Common myeloid progenitor, CD34-positive (primary cell): Measurements from ENCODE around the gene ZNRF4. TPM values are rescaled to one million over a fixed set of nuclear protein-coding genes. Genes with fewer than 3 reads are reported as not detected.
"Not testable (repeated sequence)": the region's sequence is repeated elsewhere in the genome, so short reads cannot be mapped to it uniquely, and the experiment has no call there.

Source experiments
- CTCF ChIA-PET: fragments of 350-600 bp; sonication (Branson Sonifier 250); formaldehyde crosslinking; loops from one replicate; lab custom pipeline; 2021; ENCODE audit warnings: antibody characterized with exemption; lab: Charles Lee
- POLR2A ChIA-PET: fragments of 350-600 bp; sonication (Branson Sonifier 250); formaldehyde crosslinking; loops from one replicate; lab custom pipeline; 2021; ENCODE audit warnings: antibody characterized with exemption; lab: Charles Lee
- DNase-seq, 3 donors: peaks; one replicate each; pipeline versions ENCODE4 v3.0.0 to v3.0.0-alpha.2; 2013
- H3K27ac ChIP-seq, 2 experiments: 1 replicate in 1 of 2; 2 replicates in 1 of 2; pipeline ENCODE4 v1.7.0; 2013; ENCODE audit warnings: inconsistent platforms in 2 of 2, low read length in 2 of 2, mild to moderate bottlenecking in 2 of 2, low read depth in 1 of 2, moderate library complexity in 1 of 2; ENCODE audit not compliant: severe bottlenecking in 2 of 2, insufficient read depth in 1 of 2, poor library complexity in 1 of 2
- H3K27me3 ChIP-seq, 5 experiments: replicated peaks in 2 of 5; 1 replicate in 3 of 5; 2 replicates in 2 of 5; pipeline versions ENCODE4 v1.6.1 to v1.7.0; 2013; ENCODE audit warnings: low read length in 4 of 5, mild to moderate bottlenecking in 2 of 5, moderate library complexity in 2 of 5, inconsistent platforms in 1 of 5; ENCODE audit not compliant: insufficient read depth in 5 of 5, control insufficient read depth in 4 of 5
- H3K36me3 ChIP-seq, 4 experiments: 1 replicate in 2 of 4; 2 replicates in 2 of 4; pipeline versions ENCODE4 v1.6.1 to v1.7.0; 2013; ENCODE audit warnings: low read length in 3 of 4, control low read depth in 1 of 4, mild to moderate bottlenecking in 1 of 4; ENCODE audit not compliant: control insufficient read depth in 4 of 4, insufficient read depth in 4 of 4
- H3K4me1 ChIP-seq, 4 experiments: 1 replicate in 3 of 4; 2 replicates in 1 of 4; pipeline versions ENCODE4 v1.6.1 to v1.7.1; 2013; ENCODE audit warnings: low read length in 3 of 4, mild to moderate bottlenecking in 3 of 4, control low read depth in 1 of 4, inconsistent platforms in 1 of 4, moderate library complexity in 1 of 4; ENCODE audit not compliant: control insufficient read depth in 4 of 4, insufficient read depth in 4 of 4; ENCODE audit errors: control extremely low read depth in 1 of 4
- H3K4me3 ChIP-seq, 7 experiments: 1 replicate in 4 of 7; 2 replicates in 3 of 7; pipeline versions ENCODE4 v1.5.1 to v1.7.0; 2013; ENCODE audit warnings: mild to moderate bottlenecking in 7 of 7, low read length in 6 of 7, moderate library complexity in 6 of 7, inconsistent platforms in 2 of 7, low read depth in 2 of 7, control low read depth in 1 of 7; ENCODE audit not compliant: insufficient read depth in 4 of 7, control insufficient read depth in 1 of 7; ENCODE audit errors: extremely low read depth in 1 of 7
- H3K9me3 ChIP-seq, 5 experiments: 1 replicate in 4 of 5; 2 replicates in 1 of 5; pipeline versions ENCODE4 v1.6.1 to v1.7.1; 2013; ENCODE audit warnings: low read length in 4 of 5, mild to moderate bottlenecking in 2 of 5, inconsistent platforms in 1 of 5, low read depth in 1 of 5, moderate library complexity in 1 of 5; ENCODE audit not compliant: control insufficient read depth in 4 of 5, insufficient read depth in 2 of 5; ENCODE audit errors: control extremely low read depth in 1 of 5
- WGBS: methylation state at CpG from one replicate; pipeline ENCODE4 v1.1.5; 2013; ENCODE audit not compliant: insufficient coverage; 5-methylcytosine and 5-hydroxymethylcytosine counted together
- polyA plus RNA-seq: library from polyadenylated mRNA; unstranded; fragments of 120-200 nt; gene quantifications from one replicate; pipeline ENCODE4 v1.2.1, GENCODE V29; 2013

The ZNRF4 gene
- polyA plus RNA-seq, result not detected

- ChIA-PET CTCF (no interaction called here), POLR2A (no interaction called here)
- Histone ChIP-seq H3K9me3 (peaks cover 0 to 4% (median 3%) of the 10 kb centered on the region in 5 experiments), H3K27me3 (peaks cover 0 to 2% (median 0%) of the 10 kb centered on the region in 5 experiments), H3K4me1 (no peaks in the 10 kb centered on the region), H3K4me3 (no peak within 1 kb of the TSS), H3K36me3 (no peaks in the 10 kb centered on the region), H3K27ac (no peak within 1 kb of the TSS)
- DNase-seq, result no peak
- WGBS, result 96% methylated on average over 62 of the region's 62 CpGs
Measured at GRCh38 chr19:5455367-5456129, at the start of gene ZNRF4. Gene ZNRF4, plus strand, starts transcription at chr19:5455417. Its CDS starts 75 bp downstream, at chr19:5455492.

GRCh38 chr19:5406198-5406597 is 49.0 kb upstream of the ZNRF4 start:
- CTCF ChIA-PET, POLR2A ChIA-PET, H3K9me3 ChIP-seq, H3K4me3 ChIP-seq, DNase-seq, H3K27ac ChIP-seq, H3K36me3 ChIP-seq, H3K27me3 ChIP-seq, H3K4me1 ChIP-seq: not testable (repeated sequence)
- WGBS, result 100% methylated on average over 3 of the region's 6 CpGs

GRCh38 chr19:5406816-5407215 is 48.4 kb upstream of the ZNRF4 start:
- ChIA-PET CTCF (no interaction called here), POLR2A (interaction anchor here (0.5 kb wide), 1 partner anchor 307 kb away, joined by 3 read pairs; no protein-coding TSS in a partner anchor)
- 65% methylated on average over 5 of the region's 7 CpGs for WGBS
- Histone ChIP-seq H3K9me3 (peaks cover 0 to 3% (median 0%) of the 10 kb centered on the region in 5 experiments), H3K4me1 (no peaks in the 10 kb centered on the region), H3K36me3 (no peaks in the 10 kb centered on the region), H3K27me3 (no peaks in the 10 kb centered on the region), H3K27ac (no peak overlapping the region), H3K4me3 (no peak overlapping the region)
- DNase-seq, result no peak

GRCh38 chr19:5407356-5407755 is 47.9 kb upstream of the ZNRF4 start:
- Histone ChIP-seq H3K36me3 (no peaks in the 10 kb centered on the region), H3K27me3 (no peaks in the 10 kb centered on the region), H3K9me3 (peaks cover 0 to 3% (median 0%) of the 10 kb centered on the region in 5 experiments), H3K27ac (no peak overlapping the region), H3K4me3 (no peak overlapping the region), H3K4me1 (no peaks in the 10 kb centered on the region)
- CTCF ChIA-PET, result no interaction called here
- DNase-seq, result no peak
- 50% methylated on average over 1 of the region's 4 CpGs for WGBS
- POLR2A ChIA-PET, result interaction anchor here (0.5 kb wide), 1 partner anchor 308 kb away, joined by 3 read pairs; no protein-coding TSS in a partner anchor

- ChIA-PET CTCF (no interaction called here), POLR2A (no interaction called here)
- no peaks in the 10 kb centered on the region for H3K4me1 ChIP-seq
- whole genome bisulfite sequencing, result 76% methylated on average over 21 of the region's 29 CpGs
- H3K27ac ChIP-seq, result no peak overlapping the region
- no peaks in the 10 kb centered on the region for H3K36me3 ChIP-seq
- peaks cover 0 to 30% (median 4%) of the 10 kb centered on the region in 5 experiments for H3K27me3 ChIP-seq
- H3K4me3 ChIP-seq, result no peak overlapping the region
- DNase-seq, result no peak
- H3K9me3 ChIP-seq, result no peaks in the 10 kb centered on the region
Measured at GRCh38 chr19:5417495-5418436, 37.5 kb upstream of the ZNRF4 start.

GRCh38 chr19:5418677-5419076 is 36.5 kb upstream of the ZNRF4 start:
- no peak overlapping the region for H3K4me3 ChIP-seq
- no peaks in the 10 kb centered on the region for H3K4me1 ChIP-seq
- peaks cover 0 to 29% (median 4%) of the 10 kb centered on the region in 5 experiments for H3K27me3 ChIP-seq
- H3K36me3 ChIP-seq, result no peaks in the 10 kb centered on the region
- no peak for DNase-seq
- POLR2A ChIA-PET, result no interaction called here
- no peak overlapping the region for H3K27ac ChIP-seq
- no peaks in the 10 kb centered on the region for H3K9me3 ChIP-seq
- WGBS, result 74% methylated on average over 4 of the region's 6 CpGs
- CTCF ChIA-PET, result no interaction called here
